A549 (cell line): ENCODE results near the gene PRKAR1B.

Source experiments
- BHLHE40 ChIP-seq: IDR thresholded peaks from 2 replicates; pipeline ENCODE4 v1.6.1; 2012; ENCODE audit warnings: low read depth, low read length, inconsistent platforms
- CEBPB ChIP-seq, 2 experiments: fragments of >200 bp in 1 of 2; sonication (Bioruptor Twin) in 1 of 2; formaldehyde crosslinking in 1 of 2; IDR thresholded peaks; 2 replicates each; pipeline ENCODE4 v1.6.1; 2012 to 2016
- CTCF ChIP-seq: fragments of >200 bp; sonication (Bioruptor Twin); formaldehyde crosslinking; IDR thresholded peaks from 3 replicates; pipeline ENCODE4 v1.5.1; 2016
- GATA3 ChIP-seq: IDR thresholded peaks from 2 replicates; pipeline ENCODE4 v1.6.1; 2012; ENCODE audit warnings: borderline replicate concordance
- HMGXB4 ChIP-seq: fragments of 250-450 bp; sonication (Bioruptor Pico); IDR thresholded peaks from 2 replicates; pipeline ENCODE4 v1.5.0; 2021; ENCODE audit warnings: mild to moderate bottlenecking, moderate library complexity, borderline replicate concordance
- POLR2A ChIP-seq: IDR thresholded peaks from 2 replicates; pipeline ENCODE4 v1.6.1; 2012; ENCODE audit warnings: mild to moderate bottlenecking, low read length
- RAD21 ChIP-seq, 2 experiments: fragments of >200 bp in 1 of 2; sonication (Bioruptor Twin) in 1 of 2; formaldehyde crosslinking in 1 of 2; IDR thresholded peaks in 1 of 2; conservative IDR thresholded peaks in 1 of 2; 2 replicates in 1 of 2; 3 replicates in 1 of 2; pipeline ENCODE4 v1.6.1; 2012 to 2018; ENCODE audit warnings: inconsistent platforms in 1 of 2
- TF ChIP-seq, protein P1 (sequence below): fragments of 200-600 bp; sonication (generic); IDR thresholded peaks from 2 replicates; pipeline ENCODE4 v1.6.1; 2016; ENCODE audit warnings: antibody characterized with exemption, mild to moderate bottlenecking, moderate library complexity

DNA sequence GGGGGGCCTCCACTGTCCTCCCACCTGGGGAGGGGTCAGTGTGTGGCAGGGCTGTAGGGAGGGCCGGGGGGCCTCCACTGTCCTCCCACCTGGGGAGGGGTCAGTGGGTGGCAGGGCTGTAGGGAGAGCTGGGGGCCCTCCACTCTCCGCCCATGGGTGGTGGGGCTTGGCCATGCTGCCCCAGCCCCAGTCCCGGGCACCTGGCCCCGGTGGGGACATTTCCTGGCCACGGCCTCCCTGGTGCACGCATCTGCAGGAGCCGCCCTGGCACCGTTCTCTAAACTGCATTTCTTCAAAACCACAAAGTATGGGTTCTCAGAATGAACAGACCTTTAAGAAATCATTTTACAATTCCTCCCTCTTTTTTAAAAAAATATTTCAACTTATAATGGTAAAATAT is 118.1 kb downstream of the PRKAR1B start:
- no peak for TF ChIP-seq GATA3
- no peak for TF ChIP-seq POLR2A
- no peak for TF ChIP-seq BHLHE40
- TF ChIP-seq CEBPB (IDR thresholded peaks at IDR 0.05) = no peak
- TF ChIP-seq RAD21 (conservative IDR thresholded peaks at IDR 0.05 in 1 of 2, IDR thresholded peaks at IDR 0.05 in 1 of 2) = no peak
- no peak for TF ChIP-seq CTCF
- TF ChIP-seq, protein P1, sequence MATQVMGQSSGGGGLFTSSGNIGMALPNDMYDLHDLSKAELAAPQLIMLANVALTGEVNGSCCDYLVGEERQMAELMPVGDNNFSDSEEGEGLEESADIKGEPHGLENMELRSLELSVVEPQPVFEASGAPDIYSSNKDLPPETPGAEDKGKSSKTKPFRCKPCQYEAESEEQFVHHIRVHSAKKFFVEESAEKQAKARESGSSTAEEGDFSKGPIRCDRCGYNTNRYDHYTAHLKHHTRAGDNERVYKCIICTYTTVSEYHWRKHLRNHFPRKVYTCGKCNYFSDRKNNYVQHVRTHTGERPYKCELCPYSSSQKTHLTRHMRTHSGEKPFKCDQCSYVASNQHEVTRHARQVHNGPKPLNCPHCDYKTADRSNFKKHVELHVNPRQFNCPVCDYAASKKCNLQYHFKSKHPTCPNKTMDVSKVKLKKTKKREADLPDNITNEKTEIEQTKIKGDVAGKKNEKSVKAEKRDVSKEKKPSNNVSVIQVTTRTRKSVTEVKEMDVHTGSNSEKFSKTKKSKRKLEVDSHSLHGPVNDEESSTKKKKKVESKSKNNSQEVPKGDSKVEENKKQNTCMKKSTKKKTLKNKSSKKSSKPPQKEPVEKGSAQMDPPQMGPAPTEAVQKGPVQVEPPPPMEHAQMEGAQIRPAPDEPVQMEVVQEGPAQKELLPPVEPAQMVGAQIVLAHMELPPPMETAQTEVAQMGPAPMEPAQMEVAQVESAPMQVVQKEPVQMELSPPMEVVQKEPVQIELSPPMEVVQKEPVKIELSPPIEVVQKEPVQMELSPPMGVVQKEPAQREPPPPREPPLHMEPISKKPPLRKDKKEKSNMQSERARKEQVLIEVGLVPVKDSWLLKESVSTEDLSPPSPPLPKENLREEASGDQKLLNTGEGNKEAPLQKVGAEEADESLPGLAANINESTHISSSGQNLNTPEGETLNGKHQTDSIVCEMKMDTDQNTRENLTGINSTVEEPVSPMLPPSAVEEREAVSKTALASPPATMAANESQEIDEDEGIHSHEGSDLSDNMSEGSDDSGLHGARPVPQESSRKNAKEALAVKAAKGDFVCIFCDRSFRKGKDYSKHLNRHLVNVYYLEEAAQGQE = no peak
- no peak for TF ChIP-seq HMGXB4
